Activated T-cell treated with anti-CD3 and anti-CD28 coated beads for 1 hour (primary cell): ENCODE measurements around the gene ABHD16B.
"Not testable (repeated sequence)": the region's sequence is repeated elsewhere in the genome, so short reads cannot be mapped to it uniquely, and the experiment has no call there.

ENCODE experiments used
- DNase-seq: peaks from one replicate; pipeline ENCODE4 v3.0.0-alpha.2; 2020; ENCODE audit warnings: low read depth

ABHD16B gene

DNA sequence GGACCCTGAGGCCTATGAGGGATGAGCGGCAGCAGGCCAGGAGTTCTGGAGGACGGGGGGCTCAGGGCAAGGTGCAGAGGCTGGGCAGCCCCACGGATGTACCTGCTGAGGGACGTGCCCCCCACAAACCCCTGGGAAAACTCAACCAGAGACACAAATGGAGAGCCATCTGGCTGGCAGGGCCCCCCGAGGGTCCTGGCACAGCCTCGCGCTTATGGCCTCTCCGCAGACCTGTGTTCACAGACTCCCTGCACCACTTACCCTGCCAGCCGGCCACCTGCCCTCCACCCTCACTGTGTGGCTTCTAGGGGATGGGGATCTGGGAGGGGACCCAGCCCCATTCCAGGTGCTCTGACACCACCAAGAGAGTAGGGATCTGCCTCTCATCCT, 26.8 kb upstream of the ABHD16B start:
- no peak for DNase-seq

DNA sequence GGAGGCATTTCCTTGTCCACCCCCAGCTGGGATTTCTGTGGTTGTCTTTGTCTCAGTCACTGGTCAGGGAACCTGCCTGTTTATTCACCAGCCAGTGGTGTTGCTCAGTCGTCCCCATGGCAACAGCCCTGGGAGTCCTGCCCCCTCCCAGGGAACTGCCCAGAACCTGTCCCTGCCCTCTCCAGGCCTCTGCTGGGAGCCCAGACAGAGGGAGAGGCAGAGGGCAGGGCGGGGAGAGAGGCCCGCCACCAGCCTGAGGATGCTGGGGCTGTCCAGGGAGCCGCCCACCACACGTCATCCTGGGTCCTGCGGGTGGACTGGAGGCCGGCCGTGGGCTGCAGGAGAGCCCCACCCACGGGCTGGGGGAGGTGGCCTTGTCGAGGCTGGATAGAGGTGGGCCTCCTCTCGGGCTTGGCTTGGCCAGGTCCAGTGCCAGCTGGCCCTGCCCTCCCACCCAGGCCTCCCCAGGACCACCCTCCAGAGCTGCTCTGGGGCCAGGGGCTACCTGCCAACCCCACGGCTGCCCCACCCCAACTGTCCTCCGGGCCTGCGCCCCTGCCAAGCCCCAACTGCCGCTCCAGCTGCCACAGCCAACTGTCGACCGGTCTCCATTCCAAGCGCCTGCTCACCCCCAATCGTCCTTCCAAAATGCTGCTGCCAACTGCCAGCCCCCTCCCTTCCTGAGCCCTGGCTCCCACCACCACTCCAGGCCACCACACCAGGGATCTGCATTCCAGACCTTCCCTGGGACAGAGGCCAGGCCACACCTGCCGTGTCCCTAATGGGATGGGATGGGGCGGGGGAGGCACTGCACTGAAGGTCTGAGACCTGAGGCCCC, 26.1 kb upstream of the ABHD16B start:
- no peak for DNase-seq

DNA sequence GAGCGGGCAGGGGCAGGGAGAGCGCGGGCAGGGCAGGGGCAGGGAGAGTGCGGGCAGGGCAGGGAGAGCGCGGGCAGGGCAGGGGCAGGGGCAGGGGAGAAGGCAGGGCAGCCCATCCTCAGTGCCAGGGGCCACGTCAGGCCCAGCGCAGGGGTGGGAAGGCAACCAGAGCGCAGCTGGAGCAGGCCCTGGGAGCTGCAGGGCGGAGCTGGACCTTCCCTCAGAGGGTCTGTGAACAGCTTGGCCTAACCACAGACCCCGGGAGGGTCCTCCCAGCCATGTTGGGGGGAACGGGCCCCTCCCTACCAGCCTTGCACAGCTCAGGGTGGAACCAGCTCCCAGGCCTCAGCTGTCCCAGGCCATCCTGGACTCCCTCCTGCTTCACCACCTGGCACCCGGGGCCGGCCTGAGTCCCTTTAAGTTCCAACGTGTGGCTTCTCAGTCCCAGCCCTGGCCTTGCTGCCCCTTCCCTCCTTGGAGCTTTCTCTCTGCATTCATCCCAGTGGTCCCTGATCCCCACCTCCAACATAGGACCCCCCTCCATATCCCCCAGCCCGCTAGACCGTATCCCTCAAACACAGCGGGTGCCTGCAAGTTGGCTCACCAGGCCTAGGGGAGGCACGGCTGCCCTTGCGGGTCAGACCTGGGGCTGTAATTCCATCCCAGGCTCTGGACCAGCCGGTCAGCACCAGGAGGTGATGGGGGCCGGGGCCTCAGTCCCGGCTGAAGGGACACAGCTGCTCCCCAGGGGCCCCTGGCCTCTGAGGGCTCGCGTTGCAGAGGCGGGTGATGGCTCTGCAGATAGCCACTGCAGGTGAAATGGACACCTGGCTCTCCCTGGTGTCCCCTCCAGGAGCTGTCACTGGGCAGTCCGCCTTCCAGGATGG, 24.6 kb upstream of the ABHD16B start:
- DNase-seq, result no peak

DNA sequence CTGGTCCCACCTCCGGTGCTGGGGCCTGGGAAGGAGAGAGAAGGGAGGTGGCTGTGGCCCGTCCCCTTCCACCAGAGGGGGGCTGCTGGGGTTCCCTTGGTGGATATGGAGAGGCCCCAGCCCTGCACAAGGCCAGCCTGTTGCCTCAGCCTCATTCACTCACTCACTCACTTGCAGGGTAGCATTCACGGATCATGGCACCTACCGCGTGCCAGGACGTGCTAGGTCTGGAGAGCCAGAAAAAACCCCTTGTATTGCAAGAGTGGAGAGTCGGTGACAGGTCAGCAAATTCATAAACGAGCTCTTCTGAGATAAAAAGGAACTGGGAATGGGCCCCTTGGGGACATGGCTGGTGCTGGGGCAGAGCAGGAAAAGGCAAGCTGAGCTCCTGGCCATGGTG, 23.8 kb upstream of the ABHD16B start:
- DNase-seq, result no peak

DNA sequence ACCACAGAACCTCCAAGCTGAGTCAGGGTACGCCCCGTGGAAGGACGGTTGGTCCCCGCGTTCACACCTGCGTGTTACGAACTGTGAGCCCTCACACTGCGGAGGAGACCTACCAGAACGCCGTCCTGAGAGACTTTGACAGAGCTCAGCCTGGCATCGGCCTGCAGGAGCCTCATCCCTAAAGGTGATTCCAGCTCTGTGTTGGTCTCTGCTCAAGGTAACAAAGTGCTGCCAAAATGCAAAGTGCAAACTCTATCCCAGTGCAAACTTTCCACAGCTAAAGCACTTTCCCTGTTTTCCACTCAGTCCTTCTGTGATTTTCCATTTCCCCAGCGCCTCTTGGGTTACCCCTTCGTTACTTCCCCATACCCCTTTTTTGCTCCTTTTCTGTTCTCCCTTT, 21.7 kb upstream of the ABHD16B start:
- no peak for DNase-seq

DNA sequence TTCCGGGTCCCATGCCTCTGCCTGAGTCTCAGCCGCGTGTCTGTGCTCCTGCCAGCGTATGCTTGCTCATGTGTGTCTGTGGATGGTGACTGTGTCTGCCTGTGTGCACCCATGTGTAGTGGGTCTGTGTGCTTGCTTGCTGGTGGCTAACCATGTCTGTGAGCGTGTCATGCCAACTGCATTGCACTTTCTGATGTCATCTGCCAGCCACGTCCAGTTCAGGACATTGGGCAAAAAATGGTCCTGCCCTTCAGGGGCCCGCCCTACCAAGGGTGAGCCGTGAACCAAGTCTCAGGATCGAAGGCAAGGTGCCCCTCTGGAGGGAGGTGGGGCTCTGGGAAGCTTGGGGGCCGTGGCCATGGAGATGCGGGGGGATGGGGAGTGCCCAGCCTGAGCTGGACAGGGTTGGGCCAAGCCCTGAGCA, 20.9 kb upstream of the ABHD16B start:
- DNase-seq, result no peak

DNA sequence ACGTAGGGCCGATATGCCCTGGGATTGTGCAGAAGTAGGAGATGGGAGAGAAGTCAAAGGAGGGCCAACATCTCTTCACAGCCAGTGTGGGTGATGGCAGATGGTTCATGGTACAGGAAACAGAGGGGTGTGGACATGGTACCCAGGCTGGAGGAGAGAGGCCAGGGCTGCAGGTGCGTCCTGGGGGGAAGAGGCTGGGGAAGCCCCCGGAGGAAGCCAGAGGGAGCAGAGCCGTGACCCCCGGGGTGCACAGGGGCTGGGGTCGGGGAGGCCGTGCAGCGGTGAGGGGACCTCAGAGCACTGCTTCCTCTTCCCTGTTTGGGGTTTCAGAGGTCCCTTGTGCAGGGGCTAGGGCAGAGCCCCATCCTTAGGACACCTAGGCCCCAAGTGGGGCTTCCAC, 19.0 kb upstream of the ABHD16B start:
- DNase-seq, result no peak

DNA sequence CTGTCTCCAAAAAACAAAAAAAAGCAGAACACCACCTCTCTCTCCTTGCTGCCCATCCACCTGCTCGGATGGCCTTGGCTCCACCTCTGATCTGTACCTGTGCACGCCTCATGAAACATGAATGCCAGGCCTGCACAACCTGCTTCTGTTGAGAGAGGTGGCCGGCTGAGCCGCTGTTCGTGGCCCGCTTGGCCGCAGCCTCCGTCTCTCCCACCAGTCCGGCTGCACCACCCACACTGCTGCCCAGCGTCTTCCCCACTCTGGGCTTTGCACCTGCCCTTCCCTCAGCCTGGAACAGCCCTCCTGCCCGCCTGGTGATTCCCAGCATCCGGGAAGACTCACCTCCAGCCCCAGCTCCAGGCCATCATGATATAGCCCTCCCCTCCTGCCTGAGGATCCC, 18.1 kb upstream of the ABHD16B start:
- no peak for DNase-seq

DNA sequence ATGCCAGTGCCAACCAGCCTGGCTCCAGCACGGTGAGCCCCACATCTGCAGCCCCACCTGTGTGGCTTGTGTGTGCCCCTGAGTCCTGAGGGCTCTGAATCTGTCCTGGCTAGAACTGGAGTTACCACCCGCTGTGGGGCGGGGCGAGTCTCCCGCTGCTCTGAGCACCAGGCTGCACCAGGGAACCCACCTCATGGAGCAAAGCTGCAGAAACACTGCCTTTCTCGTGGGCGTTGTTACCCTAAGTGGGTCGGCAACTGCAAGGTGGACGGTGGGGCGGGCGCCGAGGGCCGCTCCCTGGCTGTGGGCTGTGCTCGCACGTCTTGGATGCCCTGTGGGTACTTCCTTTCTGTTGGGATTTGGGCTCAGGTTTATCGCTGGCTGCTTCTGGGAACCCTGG, 17.5 kb upstream of the ABHD16B start:
- DNase-seq, result no peak

DNA sequence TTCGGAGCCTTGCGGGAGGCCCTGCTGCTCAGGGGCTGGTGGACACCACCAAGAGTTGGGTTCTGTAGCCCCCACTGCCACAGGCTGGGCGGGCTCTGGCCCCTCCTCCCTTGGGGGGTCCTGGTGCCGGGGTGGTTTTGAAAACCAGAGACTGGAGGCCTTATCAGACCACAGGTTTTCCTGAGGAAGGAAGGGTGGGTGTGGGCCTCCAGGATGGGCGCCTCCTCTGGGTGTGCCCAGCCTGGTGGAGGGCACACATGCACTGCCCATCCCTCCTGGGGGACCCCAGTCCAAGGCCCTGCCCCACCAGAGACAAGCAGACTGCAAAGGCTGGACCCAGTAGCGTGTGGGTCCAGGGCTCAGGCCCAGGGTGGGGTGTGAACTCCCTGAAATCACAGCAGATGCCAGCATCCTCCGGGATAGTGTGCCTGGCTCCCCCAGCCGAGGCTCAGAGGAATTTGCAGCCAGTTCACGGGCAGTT, 16.7 kb upstream of the ABHD16B start:
- DNase-seq, result no peak

DNA sequence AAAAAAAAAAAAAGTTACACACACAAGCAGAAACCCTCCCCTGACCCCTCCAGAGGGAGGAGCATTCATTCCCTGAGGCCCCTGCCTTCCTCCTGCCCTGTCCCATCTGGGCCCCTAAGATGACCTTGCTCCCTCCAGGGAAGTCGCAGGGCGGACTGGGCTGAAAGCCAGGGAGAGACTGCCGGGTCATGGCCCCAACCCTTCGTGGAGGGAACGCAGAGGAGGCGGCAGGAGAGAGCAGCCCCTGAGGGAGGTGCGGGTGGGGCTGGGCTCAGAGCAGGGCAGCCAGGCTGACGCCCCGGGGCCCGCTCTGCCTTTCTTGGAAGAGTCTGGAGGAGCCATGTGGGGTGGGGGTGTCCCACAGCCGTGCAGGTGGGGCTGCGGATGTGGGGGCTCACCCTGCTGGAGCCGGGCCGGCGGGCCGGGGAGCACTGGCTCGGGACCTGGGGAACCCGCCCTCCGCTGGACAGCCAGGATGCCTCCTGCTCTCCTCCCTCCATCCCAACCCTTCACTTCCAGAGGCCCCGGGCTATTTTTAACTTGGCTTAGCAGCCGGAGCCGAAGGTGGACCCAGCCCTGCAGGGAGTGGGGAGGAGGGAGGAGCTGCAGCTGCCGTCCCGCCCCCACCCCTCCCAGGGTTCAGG, 15.0 kb upstream of the ABHD16B start:
- DNase-seq, result no peak

DNA sequence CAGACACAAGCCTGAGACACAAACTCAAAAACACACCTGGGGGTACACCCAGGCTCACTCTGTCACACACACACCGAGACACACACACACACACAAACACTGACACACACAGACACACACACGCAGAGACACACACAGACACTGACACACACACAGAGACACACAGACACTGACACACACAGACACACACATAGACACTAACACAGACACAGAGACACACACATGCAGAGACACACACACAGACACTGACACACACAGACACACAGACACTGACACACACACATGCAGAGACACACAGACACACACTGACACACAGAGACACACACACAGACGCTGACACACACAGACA, 14.4 kb upstream of the ABHD16B start:
- no peak for DNase-seq

DNA sequence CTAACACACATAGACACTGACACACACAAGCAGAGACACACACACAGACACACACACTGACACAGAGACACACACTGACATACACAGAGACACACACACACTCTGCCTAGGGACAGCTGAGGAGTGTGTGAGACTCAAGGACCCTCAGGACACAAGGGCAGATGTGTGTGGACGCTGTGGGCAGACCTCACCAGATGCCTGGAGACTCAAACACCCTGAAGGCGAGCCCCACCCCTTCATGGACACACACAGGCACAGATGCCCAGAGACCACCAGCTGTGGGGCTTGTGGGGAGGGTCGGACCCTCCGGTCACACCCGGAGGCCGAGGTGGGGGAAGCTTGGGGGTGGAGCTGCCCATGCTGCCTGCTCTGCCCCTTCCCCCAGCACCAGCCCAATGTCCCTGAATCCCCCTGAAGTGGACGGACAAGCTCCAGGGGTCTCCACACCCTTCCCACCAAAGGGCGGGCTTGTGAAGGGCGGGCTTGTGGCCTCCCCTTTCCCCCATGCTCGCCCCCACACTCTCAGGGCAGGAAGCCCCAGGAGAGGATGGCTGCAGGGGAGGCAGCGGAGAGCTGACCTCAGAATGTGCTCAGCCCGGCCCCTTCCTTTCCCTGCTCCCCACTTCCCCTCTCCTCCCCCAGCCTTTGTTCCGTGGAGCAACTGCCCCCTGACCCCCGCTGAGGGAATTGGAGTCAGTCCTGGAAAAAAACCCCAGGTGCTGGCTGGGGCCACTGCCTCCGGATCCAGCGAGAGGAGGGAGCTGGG, 13.9 kb upstream of the ABHD16B start:
- DNase-seq, result no peak

DNA sequence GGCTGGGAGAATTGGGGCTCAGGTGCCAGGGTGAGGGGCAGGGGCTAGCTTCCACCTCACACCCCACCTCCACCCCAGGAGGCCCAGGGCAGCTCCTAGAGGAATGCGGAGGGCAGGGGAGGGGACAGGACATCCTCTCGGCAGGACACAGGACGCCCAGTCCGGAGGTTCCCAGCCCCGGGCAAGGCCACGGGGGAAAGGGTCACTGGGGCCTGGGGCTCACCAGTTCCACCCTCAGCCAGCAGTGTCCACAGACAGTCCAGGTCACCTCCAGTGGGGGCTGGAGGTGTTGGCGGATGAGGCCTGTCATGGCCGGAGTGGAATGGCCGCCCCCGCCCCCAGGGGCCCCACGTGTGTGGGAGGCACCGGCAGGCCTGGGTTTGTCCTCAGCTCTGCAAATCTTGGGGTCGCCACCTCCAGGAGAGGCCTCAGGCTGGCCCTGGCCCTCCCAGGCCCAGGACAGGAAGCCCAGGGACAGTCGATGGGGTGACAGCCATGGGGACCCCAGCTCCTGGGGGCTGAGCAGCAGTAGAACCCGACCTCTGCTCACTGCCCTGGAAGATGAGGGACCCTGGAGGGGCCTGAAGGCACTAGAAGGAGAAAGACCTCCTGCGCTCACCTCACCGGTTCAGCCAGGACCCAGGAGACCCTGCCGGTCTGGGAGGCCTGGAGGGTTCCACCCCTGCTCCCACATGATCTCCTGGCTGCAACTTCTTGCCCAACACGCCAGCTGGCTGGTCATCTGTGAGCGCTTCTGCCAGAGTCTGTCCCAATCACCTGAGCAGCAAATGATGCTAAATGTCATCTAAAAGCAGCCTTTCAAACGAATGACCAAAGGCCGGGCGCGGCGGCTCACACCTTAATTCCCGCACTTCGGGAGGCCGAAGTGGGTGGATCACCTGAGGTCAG, 13.0 kb upstream of the ABHD16B start:
- no peak for DNase-seq

DNA sequence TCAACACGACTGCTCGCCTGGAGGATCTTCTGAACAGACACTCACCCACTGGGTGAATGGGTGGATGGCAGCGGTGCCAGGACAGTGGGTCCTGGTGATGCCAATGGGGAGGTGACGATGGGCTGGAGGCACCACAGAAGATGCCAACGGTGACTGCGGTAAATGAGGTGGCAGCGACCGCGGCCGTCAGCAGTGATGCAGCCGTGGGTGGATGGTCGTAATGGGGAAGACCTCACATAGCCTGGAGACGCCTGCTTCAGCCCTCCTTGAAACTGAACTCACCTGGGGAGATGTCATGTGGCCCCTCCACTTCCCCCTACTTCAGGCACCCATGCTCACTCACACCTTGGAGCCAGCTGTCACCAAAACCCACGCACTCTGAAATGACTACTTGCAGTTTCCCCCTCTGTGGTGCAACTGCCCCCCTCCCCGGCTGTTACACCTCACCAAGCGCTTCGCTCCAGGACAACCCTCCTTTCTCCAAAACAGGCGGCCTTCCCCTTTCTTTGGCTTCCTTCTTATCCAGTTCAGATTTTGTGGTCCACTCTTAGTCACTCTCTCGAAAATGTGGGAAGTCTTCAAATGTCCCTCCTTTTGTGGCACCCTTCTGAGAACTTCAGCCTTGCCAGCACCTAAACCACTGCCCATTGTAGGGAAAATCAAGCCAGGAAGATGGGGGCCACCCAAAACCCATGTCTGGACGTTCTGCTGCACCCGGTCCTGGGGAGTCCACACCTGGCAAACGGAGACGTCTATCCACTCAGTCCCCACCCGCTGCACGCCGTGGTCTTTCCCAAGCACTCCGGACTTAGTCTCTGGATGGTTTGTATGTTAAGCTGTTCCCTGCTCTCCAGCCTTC, 10.4 kb upstream of the ABHD16B start:
- no peak for DNase-seq

DNA sequence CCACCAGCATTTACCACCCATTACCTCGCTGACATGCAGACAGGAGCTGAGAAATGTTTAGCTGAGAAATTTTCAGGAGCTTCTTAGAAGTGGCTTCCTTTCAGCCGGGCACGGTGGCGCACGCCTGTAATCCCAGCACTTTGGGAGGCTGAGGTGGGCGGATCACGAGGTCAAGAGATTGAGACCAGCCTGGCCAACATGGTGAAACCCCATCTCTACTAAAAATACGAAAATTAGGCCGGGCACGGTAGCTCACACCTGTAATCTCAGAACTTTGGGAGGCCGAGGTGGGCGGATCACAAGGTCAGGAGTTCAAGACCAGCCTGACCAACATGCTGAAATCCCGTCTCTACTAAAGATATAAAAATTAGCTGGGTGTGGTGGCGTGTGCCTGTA, 9.8 kb upstream of the ABHD16B start:
- not testable (repeated sequence) for DNase-seq

DNA sequence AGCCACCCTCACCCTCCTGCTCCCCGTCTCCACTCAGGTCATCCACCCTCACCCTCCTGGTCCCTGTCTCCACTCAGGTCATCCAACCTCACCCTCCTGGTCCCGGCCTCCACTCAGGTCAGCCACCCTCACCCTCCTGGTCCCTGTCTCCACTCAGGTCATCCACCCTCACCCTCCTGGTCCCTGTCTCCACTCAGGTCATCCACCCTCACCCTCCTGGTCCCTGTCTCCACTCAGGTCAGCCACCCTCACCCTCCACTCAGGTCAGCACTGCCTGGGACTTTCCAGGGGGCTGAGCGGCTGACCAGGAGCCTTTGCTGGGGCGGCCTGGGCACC, 7.6 kb upstream of the ABHD16B start:
- not testable (repeated sequence) for DNase-seq

DNA sequence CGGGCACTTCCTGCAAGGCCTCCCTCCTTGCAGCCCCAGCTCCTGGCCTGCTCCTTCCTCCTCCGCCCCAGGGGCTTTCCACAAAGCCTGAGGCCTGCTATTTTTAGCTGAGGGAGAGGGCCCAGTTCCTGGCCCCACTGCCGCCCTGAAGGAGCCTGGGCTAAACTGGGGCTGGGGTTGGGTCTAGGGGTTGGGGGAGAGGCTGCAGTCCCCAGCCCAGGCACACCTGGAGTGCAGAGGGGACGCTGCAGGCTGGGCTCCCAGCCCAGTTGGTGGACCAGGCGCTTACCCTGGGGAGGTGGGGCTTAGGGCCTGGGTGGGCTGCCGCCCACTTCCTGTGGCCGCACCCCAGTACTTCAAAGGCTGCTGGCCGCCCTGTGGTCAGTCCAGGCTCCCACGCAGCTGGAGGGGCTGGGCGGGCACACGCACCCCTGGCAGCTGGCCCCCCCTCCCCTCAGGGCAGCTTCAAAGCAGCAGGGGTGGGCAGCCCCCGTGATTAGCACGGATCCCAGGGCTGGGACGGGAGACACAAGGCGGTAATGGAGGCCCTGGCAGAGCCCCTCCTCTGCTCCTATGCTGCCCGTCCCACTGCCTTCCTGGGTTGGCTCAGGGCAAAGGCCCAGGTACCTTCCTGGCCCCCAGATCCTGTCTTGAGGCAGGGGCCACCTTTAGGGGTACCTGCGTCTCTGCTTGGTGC, 7.1 kb upstream of the ABHD16B start:
- no peak for DNase-seq

DNA sequence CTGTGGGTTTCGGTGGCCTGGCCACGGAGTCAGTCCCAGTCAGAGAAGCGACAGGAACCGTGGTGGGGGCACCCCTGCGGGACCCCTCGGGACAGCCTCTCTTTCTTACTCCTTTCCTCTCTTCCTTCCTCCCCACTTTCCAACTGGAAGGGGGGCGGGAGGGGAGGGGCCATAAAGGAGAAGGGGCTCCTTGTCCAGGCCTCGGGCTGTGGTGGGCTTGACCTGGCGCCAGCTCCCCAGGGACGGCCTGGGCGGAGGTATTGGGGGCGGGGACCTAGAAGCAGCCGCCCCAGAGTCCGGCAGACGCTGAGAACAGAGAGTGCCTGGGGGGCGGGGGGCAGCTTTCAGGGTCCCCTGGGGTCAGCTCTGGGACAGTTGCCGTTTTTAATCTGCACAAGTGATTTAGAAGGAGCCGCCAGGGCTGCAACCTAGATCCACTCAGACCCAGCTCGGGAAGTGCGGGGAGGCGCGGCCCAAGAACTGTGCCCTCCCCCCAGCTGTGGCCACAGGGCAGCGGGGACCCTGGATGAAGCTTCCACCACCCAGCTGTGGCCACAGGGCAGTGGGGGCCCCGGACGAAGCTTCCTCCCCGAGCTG, 6.4 kb upstream of the ABHD16B start:
- DNase-seq, result no peak
